Measurements from ENCODE around the gene LIPN.

DNA sequence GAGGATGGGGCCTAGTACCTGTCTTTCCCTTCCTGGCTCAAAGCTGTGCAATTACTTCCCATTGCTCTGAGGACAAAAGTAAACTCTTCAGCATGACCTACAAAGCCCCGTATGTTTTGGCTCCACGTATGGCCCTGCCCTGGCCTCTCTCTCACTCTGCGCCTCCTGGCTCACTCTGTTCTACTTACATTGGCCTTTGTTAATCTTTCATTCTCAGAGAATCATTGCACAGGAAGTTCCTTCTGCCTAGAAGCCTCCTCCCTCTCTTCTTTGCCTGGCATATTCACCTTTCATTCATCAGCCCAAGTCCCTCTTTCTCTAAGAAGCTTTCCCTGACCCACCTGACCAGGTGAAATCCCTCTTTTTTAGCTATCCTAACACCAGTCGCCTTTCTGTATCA lies 66.6 kb downstream of the LIPN start:
- TF ChIP-seq, protein P1, sequence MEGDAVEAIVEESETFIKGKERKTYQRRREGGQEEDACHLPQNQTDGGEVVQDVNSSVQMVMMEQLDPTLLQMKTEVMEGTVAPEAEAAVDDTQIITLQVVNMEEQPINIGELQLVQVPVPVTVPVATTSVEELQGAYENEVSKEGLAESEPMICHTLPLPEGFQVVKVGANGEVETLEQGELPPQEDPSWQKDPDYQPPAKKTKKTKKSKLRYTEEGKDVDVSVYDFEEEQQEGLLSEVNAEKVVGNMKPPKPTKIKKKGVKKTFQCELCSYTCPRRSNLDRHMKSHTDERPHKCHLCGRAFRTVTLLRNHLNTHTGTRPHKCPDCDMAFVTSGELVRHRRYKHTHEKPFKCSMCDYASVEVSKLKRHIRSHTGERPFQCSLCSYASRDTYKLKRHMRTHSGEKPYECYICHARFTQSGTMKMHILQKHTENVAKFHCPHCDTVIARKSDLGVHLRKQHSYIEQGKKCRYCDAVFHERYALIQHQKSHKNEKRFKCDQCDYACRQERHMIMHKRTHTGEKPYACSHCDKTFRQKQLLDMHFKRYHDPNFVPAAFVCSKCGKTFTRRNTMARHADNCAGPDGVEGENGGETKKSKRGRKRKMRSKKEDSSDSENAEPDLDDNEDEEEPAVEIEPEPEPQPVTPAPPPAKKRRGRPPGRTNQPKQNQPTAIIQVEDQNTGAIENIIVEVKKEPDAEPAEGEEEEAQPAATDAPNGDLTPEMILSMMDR (IDR thresholded peaks at IDR 0.05 in 4 of 5, conservative IDR thresholded peaks at IDR 0.05 in 1 of 5) = no peak
- TF ChIP-seq POLR2A (IDR thresholded peaks at IDR 0.05) = no peak

Measured in gastrocnemius medialis (tissue), 4 donors.